Natural killer cell (primary cell): ENCODE measurements around the gene TM4SF1. TPM values are rescaled to one million over a fixed set of nuclear protein-coding genes. Genes with fewer than 3 reads are reported as not detected.

Experiments
- ATAC-seq, 3 donors: fragments of 150-1000 bp in 2 of 3; fragments of 200-7000 bp in 1 of 3; cut with Tn5 transposase; 1 replicate in 1 of 3; 2 replicates in 2 of 3; pipeline ENCODE4 v1.10.0; 2021; ENCODE audit warnings: mild to moderate bottlenecking in 2 of 3, moderate library complexity in 2 of 3
- DNase-seq, 2 donors: peaks; one replicate each; pipeline versions ENCODE4 v3.0.0 to v3.0.0-alpha.2; 2013 to 2021; ENCODE audit warnings: mixed read lengths in 1 of 2
- H3K27ac ChIP-seq: one replicate; pipeline ENCODE4 v1.5.1; 2013; ENCODE audit warnings: mild to moderate bottlenecking, low read length
- H3K27me3 ChIP-seq: one replicate; pipeline ENCODE4 v1.6.1; 2013; ENCODE audit warnings: low read length; ENCODE audit not compliant: control insufficient read depth, insufficient read depth
- H3K36me3 ChIP-seq: one replicate; pipeline ENCODE4 v1.6.1; 2013; ENCODE audit warnings: low read length; ENCODE audit not compliant: control insufficient read depth, insufficient read depth
- H3K4me1 ChIP-seq: one replicate; pipeline ENCODE4 v1.6.1; 2013; ENCODE audit warnings: low read length; ENCODE audit not compliant: control insufficient read depth, insufficient read depth
- H3K4me3 ChIP-seq: one replicate; pipeline ENCODE4 v1.5.1; 2013; ENCODE audit warnings: low read length
- H3K9me3 ChIP-seq: one replicate; pipeline ENCODE4 v1.6.1; 2013; ENCODE audit warnings: low read length; ENCODE audit not compliant: control insufficient read depth, insufficient read depth
- H3K27ac Mint-ChIP-seq, 2 donors: one replicate each; pipeline ENCODE4 v1.8.0; 2022; ENCODE audit warnings: mild to moderate bottlenecking in 2 of 2, mixed read lengths in 2 of 2, moderate library complexity in 1 of 2
- H3K27me3 Mint-ChIP-seq, 2 donors: one replicate each; pipeline ENCODE4 v1.8.0; 2022; ENCODE audit warnings: low read depth in 2 of 2, mixed read lengths in 2 of 2
- H3K36me3 Mint-ChIP-seq: one replicate; pipeline ENCODE4 v1.8.0; 2022; ENCODE audit warnings: mixed read lengths
- H3K4me1 Mint-ChIP-seq, 2 donors: one replicate each; pipeline ENCODE4 v1.8.0; 2022; ENCODE audit warnings: mixed read lengths in 2 of 2
- H3K4me3 Mint-ChIP-seq: one replicate; pipeline ENCODE4 v1.8.0; 2022; ENCODE audit warnings: mild to moderate bottlenecking, moderate library complexity, mixed read lengths
- H3K9me3 Mint-ChIP-seq, 2 donors: one replicate each; pipeline ENCODE4 v1.8.0; 2022; ENCODE audit warnings: mixed read lengths in 2 of 2
- CTCF ChIP-seq: fragments of 200-600 bp; IDR thresholded peaks from one replicate; pipeline ENCODE4 v1.8.0; 2022; ENCODE audit warnings: antibody characterized with exemption
- WGBS: methylation state at CpG from one replicate; pipeline ENCODE4 v1.1.7; 2013; ENCODE audit warnings: missing lambda C conversion rate; ENCODE audit not compliant: insufficient coverage; 5-methylcytosine and 5-hydroxymethylcytosine counted together
- intact Hi-C: fragments of 100-400 bp; cut with micrococcal nuclease; formaldehyde crosslinking; loops from one replicate; pipeline ENCODE4 v1.14.2; 2022
- total RNA-seq, 4 donors: library from RNA; stranded (reverse); fragments of 120-200 nt in 1 of 4; gene quantifications; one replicate each; pipeline versions ENCODE4 v1.2.3 to v1.2.4, GENCODE V29; 2013 to 2022

Gene TM4SF1
- total RNA-seq, 3 donors from 2014 or later (not counting 1 experiment from before 2014, with no cell fraction given) = not detected

GRCh38 chr3:149388531-149389417, 11.3 kb upstream of the TM4SF1 start:
- H3K27ac ChIP-seq = no peak overlapping the region
- Mint-ChIP-seq H3K27me3 (no peaks in the 10 kb centered on the region), H3K36me3 (no peaks in the 10 kb centered on the region), H3K9me3 (no peaks in the 10 kb centered on the region), H3K27ac (no peak overlapping the region), H3K4me3 (no peak overlapping the region), H3K4me1 (peaks cover 6 to 7% of the 10 kb centered on the region in 2 donors)
- no peaks in the 10 kb centered on the region for H3K27me3 ChIP-seq
- no peaks in the 10 kb centered on the region for H3K36me3 ChIP-seq
- intact Hi-C loops = no loop called here
- 75% methylated on average over 1 of the region's 3 CpGs for WGBS
- H3K4me3 ChIP-seq = no peak overlapping the region
- ATAC-seq (no peak), DNase-seq (no peak)
- H3K9me3 ChIP-seq = no peaks in the 10 kb centered on the region
- peaks cover 1% of the 10 kb centered on the region for H3K4me1 ChIP-seq
- TF ChIP-seq CTCF = no peak

- H3K4me1 ChIP-seq = peaks cover 3% of the 10 kb centered on the region
- no peak overlapping the region for H3K4me3 ChIP-seq
- no peak for TF ChIP-seq CTCF
- H3K27ac Mint-ChIP-seq = no peak overlapping the region
- ATAC-seq (no peak), DNase-seq (no peak)
- no peak overlapping the region for H3K4me3 Mint-ChIP-seq
- H3K27me3 Mint-ChIP-seq = no peaks in the 10 kb centered on the region
- no peaks in the 10 kb centered on the region for H3K9me3 ChIP-seq
- no peaks in the 10 kb centered on the region for H3K36me3 ChIP-seq
- H3K4me1 Mint-ChIP-seq = peaks cover 14% of the 10 kb centered on the region in 2 donors
- H3K27ac ChIP-seq = no peak overlapping the region
- H3K9me3 Mint-ChIP-seq = no peaks in the 10 kb centered on the region
- intact Hi-C loops = no loop called here
- no peaks in the 10 kb centered on the region for H3K27me3 ChIP-seq
- 90% methylated on average over 6 of the region's 8 CpGs for WGBS
- no peaks in the 10 kb centered on the region for H3K36me3 Mint-ChIP-seq
These were observed 10.6 kb upstream of the TM4SF1 start for GRCh38 chr3:149388001-149388440.

DNA sequence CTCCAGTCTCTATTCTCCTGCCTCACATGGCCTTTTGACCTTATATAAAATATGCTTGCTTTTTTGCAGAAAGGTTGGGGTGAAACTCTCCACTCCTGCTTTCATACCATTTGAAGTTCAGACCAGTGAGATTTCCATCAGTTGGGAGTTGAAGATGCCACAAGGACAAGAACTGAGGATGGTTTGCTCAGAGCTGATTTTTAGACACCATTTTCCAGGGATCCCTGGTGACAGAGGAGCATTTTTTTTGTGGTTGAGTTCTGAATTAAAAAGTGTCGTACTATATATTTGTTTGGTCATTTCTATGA, 8.8 kb upstream of the TM4SF1 start:
- Histone ChIP-seq H3K27ac (no peak overlapping the region), H3K27me3 (no peaks in the 10 kb centered on the region), H3K9me3 (no peaks in the 10 kb centered on the region), H3K36me3 (no peaks in the 10 kb centered on the region), H3K4me1 (peaks cover 3% of the 10 kb centered on the region), H3K4me3 (no peak overlapping the region)
- H3K27me3 Mint-ChIP-seq = no peaks in the 10 kb centered on the region
- 86% methylated on average over 1 of the region's 1 CpG for WGBS
- H3K9me3 Mint-ChIP-seq = no peaks in the 10 kb centered on the region
- H3K36me3 Mint-ChIP-seq = no peaks in the 10 kb centered on the region
- no peak overlapping the region for H3K4me3 Mint-ChIP-seq
- intact Hi-C loops = no loop called here
- ATAC-seq (no peak), DNase-seq (no peak)
- H3K4me1 Mint-ChIP-seq = peaks cover 14% of the 10 kb centered on the region in 2 donors
- peak overlapping the region in 1 of 2 donors; percentile 30 for H3K27ac Mint-ChIP-seq
- no peak for TF ChIP-seq CTCF
